DMS153 treated with DMSO at 0.1 percent for 48 hours (cell line): Measurements from ENCODE around the gene UAP1.

ENCODE experiments used
- DNase-seq: peaks from one replicate; lab custom pipeline; 2025; ENCODE audit not compliant: unreplicated experiment; lab: John Stamatoyannopoulos, UW

UAP1 gene

GRCh38 chr1:162612606-162613400 lies 51.3 kb downstream of the UAP1 start:
- DNase-seq, result no peak

GRCh38 chr1:162616848-162617247 lies 55.3 kb downstream of the UAP1 start:
- DNase-seq, result no peak

GRCh38 chr1:162617513-162617912 lies 56.0 kb downstream of the UAP1 start:
- DNase-seq, result no peak

GRCh38 chr1:162619076-162619475 lies 57.6 kb downstream of the UAP1 start:
- DNase-seq, result no peak

GRCh38 chr1:162621256-162621655 lies 59.7 kb downstream of the UAP1 start:
- DNase-seq, result no peak

GRCh38 chr1:162625679-162626078 lies 64.2 kb downstream of the UAP1 start:
- DNase-seq, result no peak

GRCh38 chr1:162626094-162626493 lies 64.6 kb downstream of the UAP1 start:
- no peak for DNase-seq

GRCh38 chr1:162626761-162627160 lies 65.2 kb downstream of the UAP1 start:
- no peak for DNase-seq

GRCh38 chr1:162627662-162628296 lies 66.3 kb downstream of the UAP1 start:
- DNase-seq, result peak; percentile 43

- DNase-seq, result no peak
Observed at GRCh38 chr1:162629077-162629627, 67.6 kb downstream of the UAP1 start.

- no peak for DNase-seq
Observed at GRCh38 chr1:162629651-162630050, 68.1 kb downstream of the UAP1 start.

GRCh38 chr1:162631546-162632191 lies 70.1 kb downstream of the UAP1 start:
- DNase-seq, result no peak

- DNase-seq, result no peak
Observed at GRCh38 chr1:162632217-162632666, 70.7 kb downstream of the UAP1 start, which contains the start of gene DDR2. DDR2 (plus strand) TSS chr1:162632464; CDS start chr1:162719064, 86,600 bp downstream.

- no peak for DNase-seq
Observed at GRCh38 chr1:162632698-162633080, 71.2 kb downstream of the UAP1 start.

- no peak for DNase-seq
Observed at GRCh38 chr1:162633081-162633762, 71.7 kb downstream of the UAP1 start.

GRCh38 chr1:162635418-162635817 lies 73.9 kb downstream of the UAP1 start:
- no peak for DNase-seq

- DNase-seq, result no peak
Observed at GRCh38 chr1:162639718-162640117, 78.2 kb downstream of the UAP1 start.

GRCh38 chr1:162641114-162641513 lies 79.6 kb downstream of the UAP1 start:
- no peak for DNase-seq

GRCh38 chr1:162644986-162645314 lies 83.4 kb downstream of the UAP1 start:
- no peak for DNase-seq

GRCh38 chr1:162645666-162646065 lies 84.1 kb downstream of the UAP1 start:
- no peak for DNase-seq

GRCh38 chr1:162649583-162649982 lies 88.1 kb downstream of the UAP1 start:
- DNase-seq, result no peak
